AG09319 (cell line): ENCODE data around the gene OSBP2.

Source experiments
- DNase-seq: peaks from one replicate; pipeline ENCODE4 v3.0.0-alpha.2; 2010; ENCODE audit warnings: low read depth; ENCODE audit errors: extremely low read depth
- TF ChIP-seq, protein P1 (sequence below): IDR thresholded peaks from 2 replicates; pipeline ENCODE4 v1.5.1; 2011; ENCODE audit warnings: low read depth, mild to moderate bottlenecking, inconsistent platforms, low read length, moderate library complexity

The OSBP2 gene

GRCh38 chr22:30934053-30934452 is 239.4 kb downstream of the OSBP2 start:
- no peak for DNase-seq
- TF ChIP-seq, protein P1, sequence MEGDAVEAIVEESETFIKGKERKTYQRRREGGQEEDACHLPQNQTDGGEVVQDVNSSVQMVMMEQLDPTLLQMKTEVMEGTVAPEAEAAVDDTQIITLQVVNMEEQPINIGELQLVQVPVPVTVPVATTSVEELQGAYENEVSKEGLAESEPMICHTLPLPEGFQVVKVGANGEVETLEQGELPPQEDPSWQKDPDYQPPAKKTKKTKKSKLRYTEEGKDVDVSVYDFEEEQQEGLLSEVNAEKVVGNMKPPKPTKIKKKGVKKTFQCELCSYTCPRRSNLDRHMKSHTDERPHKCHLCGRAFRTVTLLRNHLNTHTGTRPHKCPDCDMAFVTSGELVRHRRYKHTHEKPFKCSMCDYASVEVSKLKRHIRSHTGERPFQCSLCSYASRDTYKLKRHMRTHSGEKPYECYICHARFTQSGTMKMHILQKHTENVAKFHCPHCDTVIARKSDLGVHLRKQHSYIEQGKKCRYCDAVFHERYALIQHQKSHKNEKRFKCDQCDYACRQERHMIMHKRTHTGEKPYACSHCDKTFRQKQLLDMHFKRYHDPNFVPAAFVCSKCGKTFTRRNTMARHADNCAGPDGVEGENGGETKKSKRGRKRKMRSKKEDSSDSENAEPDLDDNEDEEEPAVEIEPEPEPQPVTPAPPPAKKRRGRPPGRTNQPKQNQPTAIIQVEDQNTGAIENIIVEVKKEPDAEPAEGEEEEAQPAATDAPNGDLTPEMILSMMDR: no peak

DNA sequence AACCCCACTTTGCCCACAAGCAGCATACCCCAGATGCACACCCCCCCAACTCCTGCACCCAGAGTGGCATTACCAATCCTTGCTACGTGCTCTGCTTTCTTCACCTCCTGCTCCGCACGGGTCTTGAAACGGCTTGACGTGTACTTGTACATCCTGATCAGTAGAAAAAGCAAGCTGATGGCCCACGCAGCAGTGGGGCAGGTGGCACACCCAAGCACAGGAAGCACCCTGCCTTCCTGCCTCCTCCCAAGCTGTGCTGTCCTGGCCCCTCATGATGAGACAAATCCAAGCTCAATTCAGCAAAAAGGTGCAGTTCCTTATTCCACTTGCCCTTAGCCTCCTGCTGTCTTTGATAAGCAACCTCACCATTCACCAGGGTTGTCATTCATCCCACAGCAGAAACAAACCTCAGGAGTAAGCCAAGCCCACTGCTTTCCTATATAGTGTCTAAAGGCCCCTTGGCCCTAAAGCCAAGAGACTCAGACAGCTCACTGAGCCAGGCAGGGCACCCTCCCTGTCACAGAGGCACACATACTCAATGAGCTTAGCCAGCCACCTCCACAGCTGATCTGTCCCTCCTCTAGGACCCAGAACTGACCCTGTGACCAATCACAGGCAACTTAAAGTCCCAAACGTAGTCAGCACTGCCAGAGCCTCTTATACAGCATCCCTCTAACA is 246.2 kb downstream of the OSBP2 start:
- TF ChIP-seq, protein P1: no peak
- no peak for DNase-seq

GRCh38 chr22:30941363-30941740 is 246.7 kb downstream of the OSBP2 start:
- no peak for DNase-seq
- TF ChIP-seq, protein P1: no peak

- TF ChIP-seq, protein P1: no peak
- DNase-seq: no peak
Measured at GRCh38 chr22:30943368-30943767, 248.7 kb downstream of the OSBP2 start.

DNA sequence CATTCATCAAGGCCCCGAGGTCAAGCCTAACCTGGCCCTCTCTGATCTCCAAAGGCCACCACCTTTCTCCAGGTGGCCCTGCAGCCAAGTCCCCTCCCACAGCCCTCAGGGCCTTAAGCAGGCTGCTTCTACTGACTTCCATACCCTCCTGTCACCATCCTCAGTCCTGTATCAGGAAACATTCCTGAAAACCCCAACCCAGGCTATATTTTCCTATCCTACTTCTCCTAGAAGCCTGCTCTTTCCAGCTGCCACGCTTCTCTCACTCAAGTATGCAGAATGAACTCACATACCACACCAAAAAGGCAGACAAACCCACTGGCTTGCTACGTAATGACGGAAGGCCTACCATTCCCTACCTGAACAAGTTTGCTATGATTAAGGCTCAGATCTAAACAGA is 250.3 kb downstream of the OSBP2 start:
- TF ChIP-seq, protein P1: no peak
- no peak for DNase-seq

GRCh38 chr22:30945653-30946052 is 251.0 kb downstream of the OSBP2 start:
- no peak for DNase-seq
- TF ChIP-seq, protein P1: no peak

DNA sequence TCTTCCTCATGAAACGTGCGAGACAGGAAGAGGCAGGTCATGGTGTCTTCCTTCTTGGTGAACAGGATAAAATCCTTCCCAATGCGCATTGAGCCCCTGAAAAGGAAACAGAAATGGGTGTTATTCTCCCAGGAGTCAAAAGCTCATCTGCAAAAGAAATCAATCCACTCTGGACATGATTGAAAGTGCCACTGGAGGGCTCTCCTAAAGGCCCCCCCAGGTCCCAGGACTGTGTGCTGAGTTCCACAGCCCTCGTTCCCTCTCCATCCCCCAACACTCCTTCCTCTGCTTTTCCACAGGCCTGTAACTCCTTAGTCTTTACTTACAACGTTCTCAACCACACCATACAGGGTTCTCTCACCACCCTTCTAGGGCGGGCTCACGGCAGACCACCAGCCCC is 251.7 kb downstream of the OSBP2 start:
- TF ChIP-seq, protein P1: no peak
- DNase-seq: no peak
